Measurements from ENCODE around the gene PRR22.

The PRR22 gene

DNA sequence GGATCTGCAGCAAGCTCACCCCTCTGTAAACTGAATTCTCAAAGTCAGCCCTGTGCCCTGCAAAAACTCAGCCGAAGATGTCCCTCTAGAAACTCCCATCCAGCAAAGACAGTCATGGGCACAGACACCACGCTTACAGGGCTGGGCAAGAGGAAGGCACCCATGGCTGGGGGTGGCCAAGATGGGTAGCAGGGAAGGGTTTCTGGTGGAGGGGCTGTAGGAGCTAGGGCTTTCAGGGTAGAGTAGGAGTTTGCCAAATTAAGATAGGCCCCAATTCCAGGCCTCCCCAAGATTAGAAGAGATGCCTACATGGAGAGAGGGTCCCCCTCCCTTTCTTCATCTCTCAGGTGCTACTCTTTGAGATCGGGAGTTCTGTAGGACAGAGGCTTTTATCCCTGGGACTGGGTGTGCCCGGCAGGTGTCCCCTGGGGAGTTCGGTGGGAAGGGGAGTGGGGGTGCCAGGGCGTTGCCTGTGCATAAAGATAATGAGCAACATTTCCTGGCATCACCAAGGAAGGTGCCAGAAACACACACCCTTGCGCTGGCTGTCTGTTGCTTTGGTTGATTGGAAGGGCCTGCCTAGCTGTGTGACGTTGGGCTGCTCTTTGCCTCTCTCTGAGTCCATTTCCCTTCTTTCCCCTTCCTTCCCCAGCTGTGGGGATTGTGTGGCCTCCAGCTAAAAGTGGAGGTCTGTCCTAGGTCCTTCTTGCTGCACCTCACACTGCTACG lies 29.7 kb upstream of the PRR22 start:
- DNase-seq (ENCODE audit: low read depth in 3 of 3): no peak

DNA sequence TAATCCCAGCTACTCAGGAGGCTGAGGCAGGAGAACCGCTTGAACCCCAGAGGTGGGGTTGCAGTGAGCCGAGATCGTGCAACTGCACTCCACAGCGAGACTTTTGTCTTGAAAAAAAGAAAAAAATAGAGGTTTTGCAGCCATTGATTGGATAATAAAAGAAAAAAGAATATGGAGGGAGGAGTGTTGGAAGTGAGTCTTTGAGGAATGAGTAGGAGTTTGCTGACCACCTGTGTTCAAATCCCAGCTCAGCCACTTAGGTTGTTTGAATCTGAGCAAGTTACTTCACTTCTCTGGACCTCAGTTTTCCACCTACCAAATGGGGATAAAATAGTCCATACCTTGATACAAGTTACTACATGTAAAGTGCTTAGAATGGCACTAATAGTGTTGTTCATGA lies 26.6 kb upstream of the PRR22 start:
- no peak for DNase-seq (ENCODE audit: low read depth in 3 of 3)

DNA sequence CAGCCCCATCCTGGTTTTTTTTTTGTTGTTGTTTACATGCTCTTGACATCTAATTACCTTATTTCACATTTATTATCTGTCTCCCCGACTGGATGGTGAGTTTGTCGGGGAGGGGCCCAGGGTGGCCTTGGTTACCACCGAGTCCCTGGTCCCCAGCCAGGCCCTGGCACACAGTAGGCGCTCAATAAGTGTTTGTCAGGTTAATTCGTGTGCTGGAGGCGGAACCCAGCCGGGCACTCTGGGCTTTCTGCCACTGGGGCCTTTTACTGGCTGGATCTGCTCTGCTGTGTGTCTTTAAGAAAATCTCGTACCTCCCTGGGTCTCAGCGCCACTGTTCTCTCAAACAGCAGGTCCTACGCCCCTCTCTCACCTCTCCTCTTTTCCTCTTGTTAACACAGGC lies 24.9 kb upstream of the PRR22 start:
- DNase-seq (ENCODE audit: low read depth in 3 of 3): no peak

DNA sequence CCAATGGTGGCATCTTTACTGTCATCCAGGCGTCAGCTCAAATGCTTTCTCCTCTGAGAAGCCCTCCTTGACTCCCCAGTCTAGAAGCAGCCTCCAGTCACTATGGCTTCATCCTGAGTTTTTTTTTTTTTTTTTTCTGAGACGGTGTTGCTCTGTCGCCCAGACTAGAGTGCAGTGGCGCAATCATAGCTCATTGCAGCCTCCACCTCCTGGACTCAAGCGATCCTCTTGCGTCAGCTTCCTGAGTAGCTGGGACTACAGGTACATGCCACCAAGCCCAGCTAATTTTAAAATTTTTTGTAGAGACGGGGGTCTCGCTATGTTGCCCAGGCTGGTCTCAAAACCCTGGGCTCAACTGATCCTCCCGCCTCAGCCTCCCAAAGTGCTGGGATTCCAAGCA lies 24.5 kb upstream of the PRR22 start:
- no peak for DNase-seq (ENCODE audit: low read depth in 3 of 3)

DNA sequence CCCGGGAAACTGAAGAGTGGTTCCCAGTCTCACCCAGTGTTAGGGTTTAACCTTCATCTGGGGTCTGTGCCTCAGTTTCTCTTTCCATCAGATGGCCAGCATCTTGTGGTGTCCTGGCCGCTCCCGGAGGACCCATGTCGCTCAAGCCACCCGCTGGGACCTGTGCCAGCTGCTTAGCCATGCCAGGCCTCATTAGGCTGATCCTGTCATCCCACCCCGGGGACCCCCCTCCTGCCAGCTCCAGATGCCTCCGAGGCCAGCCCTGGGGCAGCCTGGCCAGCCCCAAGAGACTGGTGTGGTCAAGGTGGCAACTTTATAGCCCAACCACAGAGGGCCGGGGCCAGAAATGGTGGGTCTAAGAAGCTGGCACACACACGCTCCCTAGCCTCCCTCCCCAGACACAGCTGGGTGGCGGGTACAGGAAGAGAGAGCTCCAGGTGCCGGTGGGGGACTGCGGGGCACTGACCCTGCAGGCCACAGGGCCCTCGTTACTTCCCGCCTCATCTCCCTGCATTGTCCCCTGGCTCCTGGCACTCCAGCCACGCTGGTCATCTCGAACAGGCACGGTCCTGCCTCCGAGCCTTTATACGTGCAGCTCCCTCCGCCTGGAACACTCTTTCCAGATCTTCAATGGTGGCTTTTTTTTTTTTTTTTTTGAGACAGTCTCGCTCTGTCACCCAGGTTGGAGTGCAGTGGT lies 23.7 kb upstream of the PRR22 start:
- DNase-seq (ENCODE audit: low read depth in 3 of 3): no peak

DNA sequence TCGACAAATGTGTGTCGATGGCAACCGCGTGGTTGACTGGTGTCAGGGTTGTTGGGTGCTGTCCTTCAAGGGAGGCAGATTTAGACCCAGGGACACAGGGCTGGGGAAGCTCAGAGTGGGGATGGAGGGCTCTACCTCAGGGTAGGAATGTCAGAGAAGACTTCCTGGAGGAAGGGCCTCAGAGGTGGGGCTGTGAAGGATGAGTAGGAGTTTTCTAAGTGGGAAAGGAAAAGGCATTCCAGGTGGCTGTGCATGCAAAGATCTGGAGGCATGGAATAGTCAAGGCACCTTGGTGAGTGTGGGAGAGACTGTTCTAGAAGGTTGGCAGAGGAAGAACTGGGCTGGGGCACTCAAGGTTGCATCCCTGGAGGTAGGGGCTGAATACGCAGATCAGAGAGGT lies 22.4 kb upstream of the PRR22 start:
- DNase-seq (ENCODE audit: low read depth in 3 of 3): no peak

DNA sequence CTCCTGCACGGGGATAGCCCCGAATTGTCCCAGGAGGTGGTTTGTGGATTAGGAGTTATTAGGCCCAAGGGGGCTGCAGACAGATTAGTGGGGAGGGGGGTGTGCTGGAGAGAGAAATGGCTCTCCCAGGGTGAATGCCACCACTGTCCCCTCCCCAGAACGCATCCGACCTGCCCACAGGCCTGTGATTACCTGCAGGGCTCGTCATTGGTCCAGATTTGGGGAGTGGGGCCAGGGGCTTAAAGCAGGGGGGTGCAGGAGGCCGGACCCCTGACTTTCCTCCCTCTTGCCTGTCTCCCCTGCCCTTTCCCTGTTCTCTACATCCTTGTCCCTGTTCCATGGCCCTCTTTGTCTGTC lies 21.6 kb upstream of the PRR22 start:
- no peak for DNase-seq (ENCODE audit: low read depth in 3 of 3)

DNA sequence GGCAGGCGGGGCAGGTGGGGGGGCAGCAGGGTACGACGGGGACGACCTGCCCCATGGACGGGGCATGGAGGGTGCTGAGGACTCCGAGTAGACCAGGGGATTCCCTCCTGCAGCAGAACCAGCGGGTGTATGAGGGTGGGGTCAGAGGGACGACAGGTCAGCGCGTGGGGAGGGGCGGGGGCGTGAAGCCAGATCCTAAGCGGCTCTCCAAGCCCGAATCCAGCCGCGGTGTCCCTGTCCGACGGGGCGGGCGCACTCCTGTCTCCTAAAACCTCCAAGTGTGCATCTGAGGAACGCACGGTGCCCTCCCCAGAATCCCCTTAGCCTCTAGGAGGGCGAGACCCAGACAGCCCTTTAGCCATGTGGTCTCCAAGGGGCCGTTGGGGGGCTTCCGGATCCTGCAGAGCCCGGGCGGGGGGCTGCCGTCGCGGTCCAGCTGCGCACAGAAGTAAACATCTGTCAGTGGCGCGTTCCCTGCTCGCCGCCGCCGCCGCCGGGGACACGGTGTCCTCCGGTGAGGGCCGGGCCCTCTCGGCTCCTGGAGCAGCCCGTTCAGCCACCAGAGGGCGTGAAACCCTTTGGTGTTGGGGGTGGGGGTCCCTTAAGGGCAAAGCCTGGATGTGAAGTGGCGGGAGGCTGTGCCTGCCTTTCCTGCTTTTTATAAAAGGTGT lies 21.1 kb upstream of the PRR22 start:
- peak in 2 of 3 donors; percentile 47 to 62 for DNase-seq (ENCODE audit: low read depth in 3 of 3)

DNA sequence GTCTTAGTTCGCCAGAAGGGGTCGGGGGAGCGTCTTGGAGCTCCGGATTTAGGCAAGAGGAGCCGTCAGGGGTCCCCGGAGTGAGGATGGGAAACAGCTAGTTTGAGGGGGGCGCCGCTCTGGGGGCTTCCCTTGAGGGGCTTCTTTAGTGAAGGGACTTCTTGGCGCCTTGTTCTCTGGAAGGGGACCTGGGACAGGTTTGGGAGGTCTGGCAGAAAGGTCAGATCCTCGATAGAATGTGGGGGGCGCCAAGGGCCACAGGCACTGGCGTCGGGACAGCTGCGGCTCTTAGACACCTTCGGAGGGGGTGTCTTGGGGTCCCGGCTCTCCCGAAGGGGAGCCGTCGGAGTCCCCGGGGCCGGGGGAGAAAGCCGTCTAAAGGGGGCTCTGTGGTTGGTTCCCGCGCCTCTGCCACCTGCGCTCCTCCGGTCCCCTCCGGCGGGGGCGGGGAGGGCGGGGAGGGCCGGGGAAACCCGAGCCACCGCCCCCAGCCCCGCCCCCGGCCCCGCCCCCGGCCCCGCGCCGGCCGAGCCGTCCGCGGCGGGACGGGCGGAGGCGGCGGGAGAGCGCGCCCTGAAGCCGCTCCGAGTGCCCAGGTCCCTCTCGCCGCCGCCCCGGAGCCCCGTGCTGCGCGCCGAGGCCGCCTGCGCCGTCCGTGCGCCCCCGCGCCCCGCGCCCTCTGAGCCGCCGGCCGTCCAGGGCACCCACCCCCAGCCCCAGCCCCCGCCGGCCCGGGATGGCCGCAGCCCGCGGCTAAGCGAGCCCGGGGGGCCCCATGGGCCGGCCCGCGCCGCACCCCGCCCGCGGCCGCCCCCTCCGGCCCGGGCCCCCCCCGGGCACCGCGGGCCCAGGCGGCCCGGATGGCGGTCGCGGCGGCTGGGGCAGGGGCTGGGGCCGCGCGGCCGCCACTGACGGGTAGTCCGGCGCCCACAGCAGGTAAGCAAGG lies 20.2 kb upstream of the PRR22 start, which contains the start of gene NRTN:
Gene NRTN (plus strand): TSS at position 552 of the 946 bp plus-strand sequence. CDS start 19,099 bp downstream, outside the sequence.
- no peak for DNase-seq (ENCODE audit: low read depth in 3 of 3)

DNA sequence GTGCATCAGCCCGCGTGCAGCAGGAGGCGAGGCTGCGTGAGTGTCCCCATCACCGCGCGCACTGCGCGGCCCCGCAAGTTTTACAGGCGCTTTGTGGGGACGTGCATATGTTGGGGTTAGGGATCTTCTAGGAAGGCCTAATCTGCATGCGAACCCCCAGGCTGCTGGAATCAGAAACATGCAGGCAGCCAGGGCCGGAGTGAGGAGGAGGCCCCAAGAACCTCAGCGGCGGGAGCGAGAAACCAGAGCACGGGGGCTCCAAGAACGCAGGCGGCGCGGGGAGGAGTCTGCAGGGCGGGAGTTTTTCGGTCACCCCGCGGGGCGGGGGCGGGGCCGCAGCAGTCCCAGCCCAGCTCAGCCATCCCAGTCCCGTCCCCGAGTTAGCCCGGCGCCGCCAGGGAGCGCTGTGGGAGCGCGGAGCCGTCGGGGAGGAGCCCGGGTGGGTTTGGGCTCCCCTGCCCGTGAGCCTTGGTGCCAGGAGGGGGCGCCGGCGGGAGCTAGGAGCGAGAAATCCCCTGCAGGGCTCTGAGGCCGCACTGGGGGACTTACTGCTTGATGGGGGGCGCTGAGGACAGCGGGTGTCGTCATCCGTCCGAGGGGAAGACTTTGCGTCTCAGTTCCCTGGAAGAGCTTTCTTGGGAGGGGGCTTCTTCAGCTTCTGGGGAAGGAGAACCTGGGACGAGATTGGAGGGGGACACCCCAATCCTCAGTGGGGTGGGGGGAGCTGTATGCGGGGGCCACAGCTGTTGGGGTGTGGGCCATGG lies 19.4 kb upstream of the PRR22 start:
- DNase-seq (ENCODE audit: low read depth in 3 of 3): peak; percentile 91 to 94 (median 92)

DNA sequence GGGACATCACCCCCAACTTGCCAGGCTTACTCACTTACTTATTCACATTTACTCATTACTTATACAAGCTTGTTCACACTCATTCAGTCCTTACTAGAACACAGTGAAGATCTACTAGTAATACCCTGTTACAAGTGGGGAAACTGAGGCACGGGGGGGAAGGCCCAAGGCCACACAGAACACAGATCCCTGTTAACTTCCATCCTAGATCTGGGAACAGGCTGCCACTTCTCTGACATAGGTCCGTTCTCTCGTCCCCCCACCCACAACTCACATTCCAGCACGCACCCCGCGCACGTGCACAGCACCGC lies 18.9 kb upstream of the PRR22 start:
- DNase-seq (ENCODE audit: low read depth in 3 of 3): no peak

DNA sequence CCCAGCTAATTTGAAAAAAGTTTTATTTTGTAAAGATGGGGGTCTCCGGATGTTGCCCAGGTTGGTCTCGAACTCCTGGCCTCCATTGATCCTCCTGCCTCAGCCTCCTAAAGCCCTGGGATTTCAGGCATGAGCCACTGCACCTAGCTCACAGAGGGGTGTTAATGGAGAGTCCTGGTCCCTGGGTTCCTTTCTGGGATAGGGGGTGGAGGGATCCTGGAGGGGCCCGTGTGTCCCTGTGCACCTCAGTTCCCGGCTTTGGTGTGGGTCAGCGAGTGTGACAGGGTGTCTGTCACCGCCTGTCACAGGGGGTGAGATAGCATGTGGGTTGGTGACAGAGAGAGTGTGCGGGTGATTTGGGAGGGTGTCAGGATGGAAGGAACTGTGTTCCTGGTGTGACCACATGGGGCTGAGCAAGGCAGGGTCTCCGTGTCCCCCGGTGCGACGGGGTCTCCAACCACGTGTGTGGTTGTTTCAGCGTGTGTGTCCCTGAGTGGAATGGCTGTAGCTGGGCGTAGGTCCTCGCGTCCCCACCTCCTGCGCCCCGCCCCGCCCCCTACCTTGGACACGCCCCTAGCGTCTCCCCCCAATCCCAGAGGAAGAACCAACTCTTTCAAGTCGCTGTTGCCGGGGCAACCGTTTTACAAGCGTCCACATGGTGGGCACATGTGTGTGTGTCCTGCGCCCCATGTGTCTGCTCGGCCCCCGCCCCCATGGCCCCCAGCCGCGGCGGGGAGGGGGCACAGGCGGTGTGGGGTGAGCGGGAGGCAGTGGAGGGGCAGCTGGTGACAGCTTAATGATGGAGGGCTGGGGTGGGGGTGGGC lies 17.5 kb upstream of the PRR22 start:
- no peak for DNase-seq (ENCODE audit: low read depth in 3 of 3)

DNA sequence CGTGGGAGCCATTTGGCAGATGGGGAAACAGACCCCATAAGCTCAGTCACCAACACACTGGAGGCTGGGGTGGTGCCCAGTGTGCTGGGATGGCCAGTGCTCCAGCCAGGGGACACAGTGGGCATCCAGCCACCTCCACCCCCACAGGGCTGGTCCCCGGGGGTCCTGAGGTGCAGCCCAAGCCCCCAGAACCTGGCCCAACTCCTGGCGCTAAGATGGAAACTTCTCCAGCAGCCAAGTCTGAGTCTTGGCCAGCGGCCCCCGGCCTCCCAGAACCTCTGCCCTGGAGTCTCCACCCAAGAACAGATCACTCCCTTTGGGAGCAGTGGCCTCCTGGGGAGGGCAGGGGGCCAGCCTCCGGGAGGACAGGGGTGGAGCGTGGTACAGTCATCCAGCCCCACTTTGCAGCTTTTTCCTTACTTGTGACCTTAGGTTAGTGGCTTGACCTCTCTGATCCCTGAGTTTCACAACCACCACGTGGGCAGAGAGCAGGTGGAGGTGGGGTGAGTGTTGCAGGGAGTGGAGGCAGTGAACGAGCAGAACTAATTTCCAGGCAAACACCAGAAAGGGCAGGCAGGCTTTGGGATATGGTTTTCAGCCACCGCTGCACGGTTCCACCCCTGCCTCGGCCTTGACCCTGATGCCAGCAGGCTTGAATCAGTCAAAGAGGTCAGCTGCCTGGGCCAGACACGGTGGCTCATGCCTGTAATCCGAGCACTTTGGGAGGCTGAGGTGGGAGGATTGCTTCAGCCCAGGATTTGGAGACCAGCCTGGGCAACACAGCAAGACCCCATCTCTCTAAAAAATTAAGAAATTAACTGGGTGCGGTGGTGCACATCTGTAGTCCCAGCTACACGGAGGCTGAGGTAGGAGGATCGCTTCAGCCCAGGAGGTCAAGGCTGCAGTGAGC lies 16.1 kb upstream of the PRR22 start:
- DNase-seq (ENCODE audit: low read depth in 3 of 3): no peak

DNA sequence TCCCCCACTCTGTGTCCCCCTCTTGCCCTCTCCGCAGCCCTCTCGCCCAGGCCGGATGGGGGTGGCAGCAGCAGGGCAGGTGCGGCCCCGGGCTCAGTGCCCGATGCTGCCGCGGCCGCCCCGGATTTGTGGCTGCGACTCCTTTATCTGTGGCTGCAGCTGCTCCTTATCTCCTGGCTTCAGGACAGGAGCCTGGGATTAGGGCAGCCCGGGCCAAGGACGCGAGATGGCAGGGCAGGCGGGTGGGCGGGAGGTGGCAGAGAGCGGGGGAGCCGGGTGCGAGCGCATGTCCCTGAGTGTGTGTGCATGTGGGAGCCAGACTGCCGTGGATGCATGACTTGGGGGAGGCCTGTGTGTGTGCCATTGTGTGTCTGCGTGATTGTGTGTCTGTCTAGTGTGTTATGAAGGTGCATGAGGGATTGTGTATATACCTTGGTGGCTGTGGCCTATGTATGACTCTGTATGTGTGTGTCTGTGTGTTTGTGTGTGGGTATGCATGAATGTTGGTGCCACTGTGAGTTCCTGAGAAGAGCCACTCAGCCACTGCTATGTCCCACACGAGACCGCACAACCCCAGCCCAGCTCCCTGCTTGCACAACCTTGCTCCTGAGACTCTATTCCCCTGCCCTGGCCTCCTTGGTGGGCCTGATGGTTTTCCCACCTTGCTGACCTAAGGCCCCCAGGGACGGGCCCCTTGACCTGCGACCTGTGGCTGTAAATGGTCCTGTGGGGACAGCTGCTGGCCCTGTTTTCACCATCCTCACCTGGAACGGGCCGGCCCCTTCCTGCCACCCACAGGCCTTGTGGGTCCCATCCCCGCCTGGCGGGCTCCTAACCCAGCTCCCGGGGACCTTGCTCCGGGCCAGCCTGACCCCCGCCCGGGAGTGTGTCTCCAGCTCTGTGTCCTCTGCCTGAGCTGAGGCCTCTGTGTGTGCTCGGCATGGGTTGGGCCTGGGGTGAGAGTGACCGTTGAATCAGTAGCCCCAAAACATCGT lies 15.0 kb upstream of the PRR22 start:
- DNase-seq (ENCODE audit: low read depth in 3 of 3): no peak

DNA sequence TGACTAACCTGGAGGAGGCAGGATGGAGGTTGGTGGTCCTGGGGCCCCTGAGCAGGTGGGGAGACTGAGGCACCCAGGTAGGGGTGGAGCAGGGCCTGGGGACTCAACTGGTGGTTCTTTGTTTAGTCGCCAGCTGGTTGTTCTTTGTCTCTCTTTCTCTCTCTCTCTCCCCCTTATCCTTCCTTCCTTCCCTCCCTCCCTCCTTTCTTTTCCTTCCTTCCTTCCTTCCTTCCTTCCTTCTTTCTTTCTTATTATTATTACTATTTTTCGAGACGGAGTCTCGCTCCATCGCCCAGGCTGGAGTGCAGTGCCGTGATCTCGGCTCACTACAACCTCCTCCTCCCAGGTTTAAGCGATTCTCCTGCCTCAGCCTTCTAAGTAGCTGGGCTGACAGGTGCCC lies 13.7 kb upstream of the PRR22 start:
- DNase-seq (ENCODE audit: low read depth in 3 of 3): no peak

DNA sequence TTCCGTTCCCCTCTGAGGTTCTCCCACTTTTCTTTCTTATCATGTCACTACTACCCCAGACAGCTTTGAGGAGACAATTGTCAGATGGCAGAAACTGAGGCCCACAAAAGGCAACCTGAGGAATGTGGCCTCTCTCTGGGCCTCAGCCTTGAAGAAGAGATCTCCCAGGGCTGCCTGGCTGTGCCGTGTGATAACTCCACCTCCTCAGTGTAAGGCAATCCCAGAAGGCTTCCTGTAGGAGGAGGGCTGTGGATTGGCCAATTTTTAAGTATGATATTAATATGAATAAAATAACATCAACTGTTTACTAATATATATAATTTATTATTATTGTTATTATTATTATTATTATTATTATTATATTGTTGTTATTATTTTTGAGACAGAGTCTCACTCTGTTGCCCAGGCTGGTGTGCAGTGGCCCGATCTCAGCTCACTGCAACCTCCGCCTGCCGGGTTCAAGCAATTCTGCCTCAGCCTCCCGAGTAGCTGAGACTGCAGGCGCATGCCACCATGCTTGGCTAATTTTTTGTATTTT lies 10.9 kb upstream of the PRR22 start:
- no peak for DNase-seq (ENCODE audit: low read depth in 3 of 3)

DNA sequence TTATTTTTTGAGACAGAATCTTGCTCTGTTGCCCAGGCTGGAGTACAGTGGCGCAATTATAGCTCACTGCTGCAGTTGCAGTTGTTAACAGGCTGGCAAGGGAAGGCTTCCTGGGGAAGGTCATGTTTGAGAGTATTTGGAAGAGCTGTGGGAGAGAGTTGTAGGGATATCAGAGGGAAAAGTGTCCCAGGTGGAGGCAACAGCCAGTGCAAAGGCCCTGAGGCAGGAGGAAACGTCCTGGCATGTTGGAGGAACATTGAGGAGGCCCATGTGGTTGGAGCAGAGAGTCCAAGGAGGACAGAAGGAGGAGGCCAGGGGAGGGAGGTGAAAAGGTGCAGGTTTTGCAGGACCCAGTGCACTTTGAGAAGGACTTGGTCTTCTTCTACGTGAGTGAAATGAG lies 8.6 kb upstream of the PRR22 start:
- no peak for DNase-seq (ENCODE audit: low read depth in 3 of 3)

DNA sequence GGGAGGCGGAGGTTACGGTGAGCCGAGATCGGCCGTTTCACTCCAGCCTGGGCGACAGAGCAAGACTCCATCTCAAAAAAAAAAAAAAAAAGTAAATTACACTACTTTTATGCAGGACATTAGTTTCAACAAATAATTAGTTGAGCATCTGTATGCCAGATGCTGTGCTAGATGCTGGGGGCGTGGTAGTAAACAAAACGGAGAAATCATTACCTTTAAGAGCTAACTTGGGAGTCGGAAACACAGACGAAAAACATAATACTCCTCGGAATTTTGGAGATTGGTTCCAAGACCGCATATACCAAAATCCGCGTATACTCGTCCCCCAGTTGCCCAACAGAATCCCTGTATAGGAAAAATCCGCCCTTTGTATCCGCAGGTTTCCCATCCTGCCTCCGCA lies 7.7 kb upstream of the PRR22 start:
- DNase-seq (ENCODE audit: low read depth in 3 of 3): no peak

Data from stimulated activated CD4-positive, alpha-beta T cell treated with anti-CD3 and anti-CD28 coated beads, TNF-alpha, amount 100 ng/mL, for 48 hours (primary cell).